Nephron progenitor cell (in vitro differentiated cells): ENCODE measurements around the gene GPALPP1.

Source experiments
- DNase-seq: peaks from one replicate; pipeline ENCODE4 v3.0.0; 2021
- H3K27ac Mint-ChIP-seq: 2 replicates; pipeline ENCODE4 v1.8.0; 2021; ENCODE audit warnings: mild to moderate bottlenecking, moderate library complexity, mixed read lengths
- H3K27me3 Mint-ChIP-seq: 2 replicates; pipeline ENCODE4 v1.8.0; 2021; ENCODE audit warnings: mild to moderate bottlenecking, low read depth, mixed read lengths; ENCODE audit not compliant: poor library complexity
- H3K36me3 Mint-ChIP-seq: 2 replicates; pipeline ENCODE4 v1.8.0; 2021; ENCODE audit warnings: low read depth, mixed read lengths
- H3K4me1 Mint-ChIP-seq: 2 replicates; pipeline ENCODE4 v1.8.0; 2021; ENCODE audit warnings: mixed read lengths
- H3K4me3 Mint-ChIP-seq: 2 replicates; pipeline ENCODE4 v1.8.0; 2021; ENCODE audit warnings: mild to moderate bottlenecking, moderate library complexity, mixed read lengths
- H3K9me3 Mint-ChIP-seq: 2 replicates; pipeline ENCODE4 v1.8.0; 2021; ENCODE audit warnings: mild to moderate bottlenecking, moderate library complexity, mixed read lengths
- TF ChIP-seq, protein P1 (sequence below): fragments of 200-600 bp; sonication (generic); IDR thresholded peaks from 2 replicates; pipeline ENCODE4 v1.5.0; 2021; ENCODE audit warnings: antibody characterized with exemption

The GPALPP1 gene

DNA sequence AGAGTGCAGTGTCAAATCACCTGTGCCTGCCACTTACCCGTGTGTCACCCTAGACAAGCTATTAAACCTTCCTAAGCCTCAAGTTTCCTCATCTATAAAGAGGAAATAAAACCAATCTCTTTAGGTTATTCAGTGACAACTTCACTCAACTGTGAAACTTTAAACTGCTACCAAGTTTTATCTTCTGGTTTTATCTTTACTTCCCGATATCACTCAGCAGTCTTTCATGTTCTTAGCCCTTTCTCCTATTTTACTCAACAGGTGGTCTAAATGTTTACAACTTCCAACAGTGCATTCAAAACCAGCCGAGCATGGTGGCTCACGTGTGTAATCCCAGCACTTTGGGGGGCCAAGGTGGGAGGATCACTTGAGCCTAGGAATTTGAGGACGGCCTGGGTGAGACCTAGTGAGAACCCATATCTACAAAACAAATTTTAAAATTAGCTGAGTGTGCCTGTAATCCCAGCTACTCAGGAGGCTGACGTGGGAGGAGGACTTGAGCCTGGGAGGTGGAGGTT, 59.6 kb downstream of the GPALPP1 start:
- Mint-ChIP-seq H3K27ac (no peak overlapping the region), H3K4me1 (peaks cover 23% of the 10 kb centered on the region), H3K9me3 (no peaks in the 10 kb centered on the region), H3K27me3 (peaks cover 16% of the 10 kb centered on the region), H3K4me3 (no peak overlapping the region), H3K36me3 (no peaks in the 10 kb centered on the region)
- DNase-seq = no peak
- TF ChIP-seq, protein P1, sequence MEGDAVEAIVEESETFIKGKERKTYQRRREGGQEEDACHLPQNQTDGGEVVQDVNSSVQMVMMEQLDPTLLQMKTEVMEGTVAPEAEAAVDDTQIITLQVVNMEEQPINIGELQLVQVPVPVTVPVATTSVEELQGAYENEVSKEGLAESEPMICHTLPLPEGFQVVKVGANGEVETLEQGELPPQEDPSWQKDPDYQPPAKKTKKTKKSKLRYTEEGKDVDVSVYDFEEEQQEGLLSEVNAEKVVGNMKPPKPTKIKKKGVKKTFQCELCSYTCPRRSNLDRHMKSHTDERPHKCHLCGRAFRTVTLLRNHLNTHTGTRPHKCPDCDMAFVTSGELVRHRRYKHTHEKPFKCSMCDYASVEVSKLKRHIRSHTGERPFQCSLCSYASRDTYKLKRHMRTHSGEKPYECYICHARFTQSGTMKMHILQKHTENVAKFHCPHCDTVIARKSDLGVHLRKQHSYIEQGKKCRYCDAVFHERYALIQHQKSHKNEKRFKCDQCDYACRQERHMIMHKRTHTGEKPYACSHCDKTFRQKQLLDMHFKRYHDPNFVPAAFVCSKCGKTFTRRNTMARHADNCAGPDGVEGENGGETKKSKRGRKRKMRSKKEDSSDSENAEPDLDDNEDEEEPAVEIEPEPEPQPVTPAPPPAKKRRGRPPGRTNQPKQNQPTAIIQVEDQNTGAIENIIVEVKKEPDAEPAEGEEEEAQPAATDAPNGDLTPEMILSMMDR = no peak

DNA sequence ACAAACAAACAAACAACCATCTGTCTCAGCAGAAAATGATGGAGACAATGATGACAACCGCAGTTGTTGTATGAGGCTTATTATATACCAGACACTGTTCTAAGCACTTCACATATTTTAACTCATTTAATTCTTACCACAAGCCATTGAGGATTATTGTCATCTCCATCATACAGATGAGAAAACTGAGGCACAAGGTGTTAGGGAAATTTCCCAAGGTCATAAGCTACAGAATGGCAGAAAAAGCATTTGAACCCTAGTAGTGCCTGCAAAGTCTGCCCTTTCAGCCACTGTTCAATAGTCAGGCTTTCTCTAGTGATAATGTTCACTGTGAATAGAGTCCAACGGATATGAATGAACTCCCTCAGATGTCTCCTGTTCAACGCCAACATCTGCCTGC, 60.1 kb downstream of the GPALPP1 start:
- Mint-ChIP-seq H3K4me3 (no peak overlapping the region), H3K4me1 (peaks cover 20% of the 10 kb centered on the region), H3K27me3 (peaks cover 16% of the 10 kb centered on the region), H3K36me3 (no peaks in the 10 kb centered on the region), H3K27ac (no peak overlapping the region), H3K9me3 (no peaks in the 10 kb centered on the region)
- DNase-seq = no peak
- TF ChIP-seq, protein P1 = no peak

DNA sequence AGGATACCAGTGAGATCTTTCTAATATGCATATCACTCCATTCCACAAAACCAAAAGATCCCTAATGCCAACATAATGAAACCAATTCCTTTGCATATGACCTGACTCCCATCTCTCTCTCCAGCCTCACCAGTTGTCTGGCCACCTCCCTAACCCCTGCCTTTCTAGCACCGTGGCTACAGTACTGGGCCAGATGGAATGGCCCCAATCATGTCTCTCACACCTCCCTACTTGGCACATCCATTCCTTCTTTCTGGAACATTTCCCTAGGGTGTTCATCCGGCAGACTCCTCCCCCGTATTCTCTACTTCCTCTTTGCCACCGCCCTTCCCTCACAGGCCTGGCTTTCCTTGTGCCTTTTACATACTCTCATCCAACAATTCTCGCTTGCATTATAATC, 62.0 kb downstream of the GPALPP1 start:
- DNase-seq = no peak
- peaks cover 16% of the 10 kb centered on the region for H3K27me3 Mint-ChIP-seq
- peak overlapping the region; percentile 37 for H3K27ac Mint-ChIP-seq
- TF ChIP-seq, protein P1 = no peak
- peaks cover 27% of the 10 kb centered on the region for H3K4me1 Mint-ChIP-seq
- H3K4me3 Mint-ChIP-seq = no peak overlapping the region
- H3K9me3 Mint-ChIP-seq = no peaks in the 10 kb centered on the region
- no peaks in the 10 kb centered on the region for H3K36me3 Mint-ChIP-seq

DNA sequence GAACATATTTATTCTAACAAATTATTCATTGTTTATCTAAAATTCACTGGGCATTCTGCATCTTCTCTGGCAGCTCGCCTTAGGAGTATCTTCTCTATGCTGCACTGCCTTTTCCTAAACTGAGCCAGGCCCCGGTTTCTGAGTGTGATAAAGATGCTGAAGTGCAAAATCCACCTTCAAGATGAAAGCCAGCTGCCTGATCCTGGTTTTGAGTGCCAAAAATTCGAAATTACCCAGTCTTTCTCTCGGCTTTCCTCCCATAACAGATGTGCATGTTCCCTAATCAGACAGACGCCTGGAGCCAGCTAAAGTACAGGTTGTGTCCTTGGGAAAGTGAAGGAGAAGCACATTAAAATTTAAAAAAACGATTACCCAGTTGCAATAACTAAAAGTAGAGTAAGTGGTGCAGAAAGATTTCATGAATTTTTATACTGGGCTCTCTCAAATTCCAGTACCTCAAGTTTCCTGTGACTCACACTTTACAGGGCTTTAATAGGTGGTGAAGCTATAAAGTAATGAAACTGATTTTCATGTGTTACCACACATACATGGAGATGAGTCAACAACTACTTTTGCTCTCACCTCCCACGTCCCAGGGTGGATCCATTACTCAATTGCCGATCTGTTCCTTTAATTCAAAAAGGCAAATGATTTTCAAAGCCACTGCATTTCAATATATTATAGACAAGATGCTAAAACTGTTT, 66.0 kb downstream of the GPALPP1 start:
- Mint-ChIP-seq H3K4me1 (peaks cover 14% of the 10 kb centered on the region), H3K36me3 (no peaks in the 10 kb centered on the region), H3K4me3 (no peak overlapping the region), H3K27me3 (peaks cover 9% of the 10 kb centered on the region), H3K27ac (no peak overlapping the region), H3K9me3 (no peaks in the 10 kb centered on the region)
- no peak for DNase-seq
- TF ChIP-seq, protein P1 = no peak

DNA sequence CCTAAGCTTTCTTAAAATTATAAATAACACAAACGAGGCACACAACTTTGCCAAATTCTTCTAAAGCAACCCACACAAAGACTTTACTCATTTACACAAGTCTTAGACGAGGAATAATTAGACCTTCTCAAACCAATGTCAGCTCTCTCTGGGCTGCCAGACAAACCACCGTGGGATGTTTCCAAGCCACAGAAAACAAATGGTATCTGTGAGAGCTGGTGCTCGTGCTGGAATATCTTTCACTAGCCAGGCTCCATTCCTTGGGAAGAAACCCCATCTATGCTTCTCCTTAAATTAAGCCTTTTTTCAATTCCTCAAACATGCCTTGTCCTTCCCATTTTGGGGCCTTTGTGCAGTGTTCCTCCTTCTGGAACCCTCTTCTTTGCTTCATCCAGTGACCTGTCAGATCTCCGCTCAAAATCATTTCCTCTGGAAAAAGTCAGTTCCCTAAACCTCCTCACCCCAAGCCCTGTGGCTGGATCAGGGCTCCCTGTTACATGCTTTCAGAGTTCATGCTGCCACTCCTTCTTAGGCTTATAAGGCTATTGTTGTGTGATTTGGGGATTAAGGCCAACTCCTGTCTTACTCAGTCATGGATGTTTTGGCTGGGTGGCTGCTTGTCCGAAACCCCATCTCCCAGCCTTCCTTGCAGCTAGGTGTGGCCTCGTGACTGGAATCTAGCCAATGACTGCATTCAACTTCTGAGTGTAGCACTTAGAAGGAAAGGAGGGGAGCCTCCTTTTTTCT, 66.7 kb downstream of the GPALPP1 start:
- H3K27ac Mint-ChIP-seq = peak overlapping the region; percentile 52
- H3K27me3 Mint-ChIP-seq = peaks cover 8% of the 10 kb centered on the region
- no peak for DNase-seq
- H3K9me3 Mint-ChIP-seq = no peaks in the 10 kb centered on the region
- TF ChIP-seq, protein P1 = no peak
- H3K4me1 Mint-ChIP-seq = peaks cover 8% of the 10 kb centered on the region
- no peaks in the 10 kb centered on the region for H3K36me3 Mint-ChIP-seq
- H3K4me3 Mint-ChIP-seq = no peak overlapping the region
